ENCODE data around the gene NEGR1.

NEGR1 gene

GRCh38 chr1:72011721-72012120, 270.6 kb downstream of the NEGR1 start:
- TF ChIP-seq, protein P1, sequence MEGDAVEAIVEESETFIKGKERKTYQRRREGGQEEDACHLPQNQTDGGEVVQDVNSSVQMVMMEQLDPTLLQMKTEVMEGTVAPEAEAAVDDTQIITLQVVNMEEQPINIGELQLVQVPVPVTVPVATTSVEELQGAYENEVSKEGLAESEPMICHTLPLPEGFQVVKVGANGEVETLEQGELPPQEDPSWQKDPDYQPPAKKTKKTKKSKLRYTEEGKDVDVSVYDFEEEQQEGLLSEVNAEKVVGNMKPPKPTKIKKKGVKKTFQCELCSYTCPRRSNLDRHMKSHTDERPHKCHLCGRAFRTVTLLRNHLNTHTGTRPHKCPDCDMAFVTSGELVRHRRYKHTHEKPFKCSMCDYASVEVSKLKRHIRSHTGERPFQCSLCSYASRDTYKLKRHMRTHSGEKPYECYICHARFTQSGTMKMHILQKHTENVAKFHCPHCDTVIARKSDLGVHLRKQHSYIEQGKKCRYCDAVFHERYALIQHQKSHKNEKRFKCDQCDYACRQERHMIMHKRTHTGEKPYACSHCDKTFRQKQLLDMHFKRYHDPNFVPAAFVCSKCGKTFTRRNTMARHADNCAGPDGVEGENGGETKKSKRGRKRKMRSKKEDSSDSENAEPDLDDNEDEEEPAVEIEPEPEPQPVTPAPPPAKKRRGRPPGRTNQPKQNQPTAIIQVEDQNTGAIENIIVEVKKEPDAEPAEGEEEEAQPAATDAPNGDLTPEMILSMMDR (IDR thresholded peaks at IDR 0.05; ENCODE audit: low read length, missing control alignments): no peak
- DNase-seq (ENCODE audit: low read depth): no peak
- H3K4me3 ChIP-seq (replicated peaks; ENCODE audit: low read depth, low read length): no peak overlapping the region

DNA sequence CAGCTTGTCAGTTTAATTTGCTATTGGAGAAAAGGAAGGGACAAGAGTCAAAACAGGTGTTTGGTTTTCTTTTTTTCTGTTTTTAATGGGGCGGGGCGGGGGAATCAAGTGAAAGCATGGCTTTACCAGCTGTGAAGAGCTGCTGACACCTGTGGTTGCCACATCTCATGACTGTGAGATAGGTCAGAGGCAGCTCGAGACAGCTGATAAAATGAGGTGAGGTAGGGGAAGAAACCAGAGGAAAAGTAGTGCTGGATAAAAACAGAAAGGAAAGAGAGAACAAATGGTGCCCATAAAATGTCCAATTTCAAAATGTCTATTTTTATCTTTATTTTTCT, 272.3 kb downstream of the NEGR1 start:
- no peak overlapping the region for H3K4me3 ChIP-seq (replicated peaks; ENCODE audit: low read depth, low read length)
- TF ChIP-seq, protein P1 (IDR thresholded peaks at IDR 0.05; ENCODE audit: low read length, missing control alignments): no peak
- no peak for DNase-seq (ENCODE audit: low read depth)

GRCh38 chr1:72009173-72010093, 272.9 kb downstream of the NEGR1 start:
- TF ChIP-seq, protein P1 (IDR thresholded peaks at IDR 0.05; ENCODE audit: low read length, missing control alignments): no peak
- no peak for DNase-seq (ENCODE audit: low read depth)
- H3K4me3 ChIP-seq (replicated peaks; ENCODE audit: low read depth, low read length): no peak overlapping the region

- H3K4me3 ChIP-seq (replicated peaks; ENCODE audit: low read depth, low read length): no peak overlapping the region
- DNase-seq (ENCODE audit: low read depth): no peak
- TF ChIP-seq, protein P1 (IDR thresholded peaks at IDR 0.05; ENCODE audit: low read length, missing control alignments): no peak
These were observed 275.0 kb downstream of the NEGR1 start for GRCh38 chr1:72007312-72007711.

GRCh38 chr1:72006092-72006491, 276.2 kb downstream of the NEGR1 start:
- TF ChIP-seq, protein P1 (IDR thresholded peaks at IDR 0.05; ENCODE audit: low read length, missing control alignments): no peak
- DNase-seq (ENCODE audit: low read depth): no peak
- no peak overlapping the region for H3K4me3 ChIP-seq (replicated peaks; ENCODE audit: low read depth, low read length)

DNA sequence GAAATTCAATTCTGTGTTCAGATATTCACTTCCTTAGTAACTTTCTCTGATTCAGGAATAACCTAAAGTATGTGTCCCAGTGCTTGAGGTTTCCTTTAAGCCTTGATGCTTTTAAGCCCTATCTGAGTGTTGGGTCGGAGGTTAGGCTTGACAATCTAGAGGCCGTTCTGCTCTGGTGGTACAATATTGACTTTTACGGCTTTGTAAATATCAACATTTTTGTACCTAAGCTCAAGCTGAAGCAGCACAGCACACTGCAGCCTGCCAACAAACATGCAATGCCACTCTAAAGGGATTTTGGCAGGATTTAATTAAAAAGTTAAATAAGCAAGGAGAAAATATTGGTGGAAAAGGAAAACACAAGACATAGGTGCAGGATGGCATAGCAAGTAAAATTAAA, 279.2 kb downstream of the NEGR1 start:
- H3K4me3 ChIP-seq (replicated peaks; ENCODE audit: low read depth, low read length): no peak overlapping the region
- TF ChIP-seq, protein P1 (IDR thresholded peaks at IDR 0.05; ENCODE audit: low read length, missing control alignments): no peak
- no peak for DNase-seq (ENCODE audit: low read depth)

GRCh38 chr1:72000809-72001208, 281.5 kb downstream of the NEGR1 start:
- DNase-seq (ENCODE audit: low read depth): peak; percentile 13
- TF ChIP-seq, protein P1 (IDR thresholded peaks at IDR 0.05; ENCODE audit: low read length, missing control alignments): no peak
- H3K4me3 ChIP-seq (replicated peaks; ENCODE audit: low read depth, low read length): no peak overlapping the region
